Activated T-cell treated with anti-CD3 and anti-CD28 coated beads, Interleukin-2, amount 50 U/mL, for 72 hours (primary cell): ENCODE measurements around the gene NUBP1. TPM values are rescaled to one million over a fixed set of nuclear protein-coding genes. Genes with fewer than 3 reads are reported as not detected.

ENCODE experiments used
- total RNA-seq, 2 donors: library from RNA; stranded (reverse); gene quantifications; one replicate each; pipeline ENCODE4 v1.2.3, GENCODE V29; 2022

Gene NUBP1
- total RNA-seq, 2 donors from 2014 or later: 22.4 to 24.9 TPM

Other genes with a start within 250 kb of the NUBP1 start
- gene EMP2, start 163.2 kb upstream of the NUBP1 start, total RNA-seq: under 1 TPM in 1 of 2 donors, not detected in 1; 0.07 TPM
- under 1 TPM in 1 of 2 donors, not detected in 1; 0.23 TPM for gene TEKT5, start 48.9 kb upstream of the NUBP1 start, total RNA-seq
- gene TVP23A, start 75.0 kb downstream of the NUBP1 start, total RNA-seq: under 1 TPM in 1 of 2 donors, not detected in 1; 0.60 TPM
- gene CIITA, start 133.4 kb downstream of the NUBP1 start, total RNA-seq: 1 to 10 TPM; 3.1 to 7.2 TPM
- 10 to 100 TPM; 24.4 to 26.7 TPM for gene DEXI, start 198.6 kb downstream of the NUBP1 start, total RNA-seq
- 10 to 100 TPM; 29.9 to 32.3 TPM for gene CLEC16A, start 200.7 kb downstream of the NUBP1 start, total RNA-seq